IMR-90 (cell line): Measurements from ENCODE around the gene MGAT5. TPM values are rescaled to one million over a fixed set of nuclear protein-coding genes. Genes with fewer than 3 reads are reported as not detected.

Experiments used
- ATAC-seq: fragments of 200-7000 bp; cut with Tn5 transposase; 2 replicates; pipeline ENCODE4 v1.9.1; 2020; ENCODE audit warnings: low read depth, mild to moderate bottlenecking, moderate library complexity
- BruUV-seq: library from RNA; stranded (reverse); fragments of 400-500 nt; replicated peaks from 2 replicates; lab custom pipeline; 2021; lab: Mats Ljungman, UMichigan
- CTCF ChIA-PET: fragments of 300-600 bp; formaldehyde crosslinking; extraction: SDS; loops from one replicate; lab custom pipeline; 2021; ENCODE audit warnings: antibody characterized with exemption; lab: Yijun Ruan, JAX
- POLR2A ChIA-PET: fragments of 300-600 bp; sonication (Branson Sonifier 250); formaldehyde crosslinking; loops from one replicate; lab custom pipeline; 2022; ENCODE audit warnings: antibody characterized with exemption; ENCODE audit not compliant: unreplicated experiment; lab: Charles Lee
- DNase-seq: peaks from one replicate; pipeline ENCODE4 v3.0.0; 2013
- H2AFZ ChIP-seq: replicated peaks from 2 replicates; pipeline ENCODE3; 2013; ENCODE audit warnings: low read length, mild to moderate bottlenecking; ENCODE audit not compliant: poor library complexity
- H2AK5ac ChIP-seq: 2 replicates; pipeline ENCODE4 v1.6.1; 2013; ENCODE audit warnings: low read depth, low read length, inconsistent platforms
- H2AK9ac ChIP-seq: replicated peaks from 2 replicates; pipeline ENCODE3; 2013; ENCODE audit warnings: mild to moderate bottlenecking, low read depth, low read length, moderate library complexity; ENCODE audit not compliant: poor library complexity
- H2BK120ac ChIP-seq: 2 replicates; pipeline ENCODE4 v1.6.1; 2013; ENCODE audit warnings: low read depth, low read length, inconsistent platforms
- H2BK15ac ChIP-seq: 3 replicates; pipeline ENCODE4 v1.6.1; 2013; ENCODE audit warnings: low read depth, low read length, inconsistent platforms
- H2BK20ac ChIP-seq: 2 replicates; pipeline ENCODE4 v1.6.1; 2013; ENCODE audit warnings: low read depth, mild to moderate bottlenecking, inconsistent platforms, low read length, moderate library complexity
- H2BK5ac ChIP-seq: 2 replicates; pipeline ENCODE4 v1.6.1; 2013; ENCODE audit warnings: mild to moderate bottlenecking, low read depth, low read length, inconsistent platforms; ENCODE audit not compliant: poor library complexity, severe bottlenecking
- H3K14ac ChIP-seq: replicated peaks from 2 replicates; pipeline ENCODE4 v1.6.1; 2013; ENCODE audit warnings: low read depth, low read length, inconsistent platforms
- H3K18ac ChIP-seq: 2 replicates; pipeline ENCODE4 v1.6.1; 2013; ENCODE audit warnings: low read depth, low read length, control low read depth
- H3K23ac ChIP-seq: 2 replicates; pipeline ENCODE4 v1.6.1; 2013; ENCODE audit warnings: low read depth, low read length, inconsistent platforms
- H3K27ac ChIP-seq: 2 replicates; pipeline ENCODE4 v1.5.1; 2013; ENCODE audit warnings: mild to moderate bottlenecking, control low read depth, low read length; ENCODE audit not compliant: insufficient read depth
- H3K27me3 ChIP-seq: 2 replicates; pipeline ENCODE4 v1.6.1; 2013; ENCODE audit warnings: low read length; ENCODE audit not compliant: control insufficient read depth, insufficient read depth
- H3K36me3 ChIP-seq: 2 replicates; pipeline ENCODE4 v1.6.1; 2013; ENCODE audit warnings: low read length, mixed read lengths; ENCODE audit not compliant: control insufficient read depth, insufficient read depth
- H3K4ac ChIP-seq: 2 replicates; pipeline ENCODE4 v1.6.1; 2013; ENCODE audit warnings: low read depth, low read length, inconsistent platforms
- H3K4me1 ChIP-seq: 2 replicates; pipeline ENCODE4 v1.6.1; 2013; ENCODE audit warnings: low read length, mixed read lengths; ENCODE audit not compliant: control insufficient read depth, insufficient read depth
- H3K4me2 ChIP-seq: 2 replicates; pipeline ENCODE4 v1.6.1; 2013; ENCODE audit warnings: low read depth, mild to moderate bottlenecking, control low read depth, low read length, moderate library complexity
- H3K4me3 ChIP-seq: 2 replicates; pipeline ENCODE4 v1.5.1; 2013; ENCODE audit warnings: low read depth, mild to moderate bottlenecking, control low read depth, low read length, moderate library complexity; ENCODE audit not compliant: insufficient read depth
- H3K56ac ChIP-seq: 2 replicates; pipeline ENCODE4 v1.6.1; 2013; ENCODE audit warnings: low read length, inconsistent platforms; ENCODE audit not compliant: insufficient read depth; ENCODE audit errors: extremely low read depth
- H3K79me1 ChIP-seq, 2 experiments: 2 replicates each; pipeline ENCODE4 v1.6.1; 2013; ENCODE audit warnings: low read length in 2 of 2, inconsistent platforms in 1 of 2, low read depth in 1 of 2
- H3K9ac ChIP-seq: 2 replicates; pipeline ENCODE4 v1.6.1; 2013; ENCODE audit warnings: low read depth, low read length, control low read depth
- H3K9me1 ChIP-seq: 2 replicates; pipeline ENCODE4 v1.6.1; 2013; ENCODE audit warnings: low read length, inconsistent platforms; ENCODE audit not compliant: insufficient read depth
- H3K9me3 ChIP-seq: 2 replicates; pipeline ENCODE4 v1.6.1; 2013; ENCODE audit warnings: low read length; ENCODE audit not compliant: control insufficient read depth, insufficient read depth
- H4K20me1 ChIP-seq: 2 replicates; pipeline ENCODE4 v1.6.1; 2013; ENCODE audit warnings: low read length, inconsistent platforms; ENCODE audit not compliant: insufficient read depth
- H4K5ac ChIP-seq: 2 replicates; pipeline ENCODE4 v1.6.1; 2013; ENCODE audit warnings: mild to moderate bottlenecking, low read depth, low read length, control low read depth
- H4K8ac ChIP-seq, 2 experiments: 2 replicates each; pipeline ENCODE4 v1.6.1; 2013; ENCODE audit warnings: low read depth in 2 of 2, low read length in 2 of 2, control low read depth in 1 of 2, inconsistent platforms in 1 of 2
- H4K91ac ChIP-seq: 2 replicates; pipeline ENCODE4 v1.6.1; 2013; ENCODE audit warnings: low read depth, low read length, inconsistent platforms; ENCODE audit not compliant: insufficient read depth
- BHLHE40 ChIP-seq: fragments of 150-350 bp; IDR thresholded peaks from 2 replicates; pipeline ENCODE4 v1.6.1; 2016; ENCODE audit warnings: mild to moderate bottlenecking, low read depth, low read length
- CEBPB ChIP-seq: IDR thresholded peaks from 2 replicates; pipeline ENCODE4 v1.6.1; 2012; ENCODE audit warnings: low read depth, low read length, improper control_type of control experiment
- CHD1 ChIP-seq: IDR thresholded peaks from 2 replicates; pipeline ENCODE4 v1.6.1; 2012; ENCODE audit warnings: low read depth, low read length, improper control_type of control experiment
- CTCF ChIP-seq: conservative IDR thresholded peaks from 2 replicates; pipeline ENCODE4 v1.5.1; 2012; ENCODE audit warnings: mild to moderate bottlenecking, low read depth, low read length, improper control_type of control experiment
- ELK1 ChIP-seq: fragments of 150-350 bp; IDR thresholded peaks from 2 replicates; pipeline ENCODE4 v1.6.1; 2016; ENCODE audit warnings: low read depth, mild to moderate bottlenecking, low read length, moderate library complexity, borderline replicate concordance
- FOS ChIP-seq: fragments of 150-350 bp; IDR thresholded peaks from 2 replicates; pipeline ENCODE4 v1.6.1; 2016; ENCODE audit warnings: low read depth, low read length
- MAFK ChIP-seq: IDR thresholded peaks from 2 replicates; pipeline ENCODE4 v1.6.1; 2012; ENCODE audit warnings: low read depth, low read length, improper control_type of control experiment
- MAZ ChIP-seq: IDR thresholded peaks from 2 replicates; pipeline ENCODE4 v1.6.1; 2012; ENCODE audit warnings: low read depth, mild to moderate bottlenecking, low read length, improper control_type of control experiment, moderate library complexity, borderline replicate concordance
- MXI1 ChIP-seq: IDR thresholded peaks from 2 replicates; pipeline ENCODE4 v1.6.1; 2012; ENCODE audit warnings: low read depth, mild to moderate bottlenecking, low read length, moderate library complexity, borderline replicate concordance
- NFE2L2 ChIP-seq: fragments of 150-350 bp; IDR thresholded peaks from 2 replicates; pipeline ENCODE4 v1.6.1; 2016; ENCODE audit warnings: low read depth, mild to moderate bottlenecking, low read length
- POLR2A ChIP-seq: IDR thresholded peaks from 2 replicates; pipeline ENCODE4 v1.6.1; 2012; ENCODE audit warnings: mild to moderate bottlenecking, low read depth, low read length
- RAD21 ChIP-seq: IDR thresholded peaks from 2 replicates; pipeline ENCODE4 v1.6.1; 2012; ENCODE audit warnings: low read length, improper control_type of control experiment
- RCOR1 ChIP-seq: IDR thresholded peaks from 2 replicates; pipeline ENCODE4 v1.6.1; 2012; ENCODE audit warnings: mild to moderate bottlenecking, low read length, improper control_type of control experiment; ENCODE audit not compliant: insufficient replicate concordance
- RFX5 ChIP-seq: IDR thresholded peaks from 2 replicates; pipeline ENCODE4 v1.8.0; 2012; ENCODE audit warnings: low read depth, mild to moderate bottlenecking, low read length, moderate library complexity
- SMC3 ChIP-seq: fragments of 150-350 bp; IDR thresholded peaks from 2 replicates; pipeline ENCODE4 v1.6.1; 2016; ENCODE audit warnings: low read depth, mild to moderate bottlenecking, antibody characterized with exemption, low read length, moderate library complexity
- WGBS, 2 experiments: methylation state at CpG; one replicate each; pipeline versions ENCODE4 v1.1.5 to v1.1.7; 2013; ENCODE audit warnings: missing lambda C conversion rate in 2 of 2; ENCODE audit not compliant: insufficient read length in 1 of 2; ENCODE audit errors: extremely low coverage in 2 of 2; 5-methylcytosine and 5-hydroxymethylcytosine counted together
- dilution Hi-C: fragments of 300-500 bp; cut with HindIII; formaldehyde crosslinking; loops from one replicate; pipeline ENCODE4 v1.14.3; 2018; ENCODE audit warnings: low sequenced_read_pairs; ENCODE audit not compliant: unreplicated experiment
- in situ Hi-C: fragments of 300-500 bp; cut with MboI; formaldehyde crosslinking; loops from 3 replicates; pipeline ENCODE4 v1.14.3; 2019; ENCODE audit warnings: low sequenced_read_pairs, inconsistent platforms, mixed read lengths
- intact Hi-C: fragments of 100-400 bp; cut with micrococcal nuclease; formaldehyde crosslinking; loops from 2 replicates; pipeline ENCODE4 v1.10.0; 2022
- polyA plus RNA-seq, 3 experiments: library from polyadenylated mRNA; depleted of rRNA; stranded (reverse); fragments of >200 nt; gene quantifications; 2 replicates each; pipeline ENCODE4 v1.2.3, GENCODE V29; 2012; ENCODE audit warnings: low replicate concordance in 1 of 3
- total RNA-seq: library from RNA; depleted of rRNA; stranded (reverse); fragments of >200 nt; gene quantifications from 2 replicates; pipeline ENCODE4 v1.2.3, GENCODE V29; 2012
- TF ChIP-seq, protein P1 (sequence below): fragments of 150-350 bp; IDR thresholded peaks from 2 replicates; pipeline ENCODE4 v1.6.1; 2017; ENCODE audit warnings: mild to moderate bottlenecking, antibody characterized with exemption, low read length, low read depth

The MGAT5 gene
- total and polyA plus RNA-seq, 2 of the 4 experiments (the other 2 are of a cell fraction), result 22.9 to 59.9 TPM

- H3K9me3 ChIP-seq, result no peaks in the 10 kb centered on the region
- H3K4me1 ChIP-seq, result peaks cover 2% of the 10 kb centered on the region; the same call in 1 of the 2 replicates
- no peak overlapping the region for H2AK5ac ChIP-seq
- no peak overlapping the region for H2AK9ac ChIP-seq
- ChIA-PET POLR2A (no interaction called here), CTCF (interaction anchor here (1.0 kb wide), 1 partner anchor 13 kb away, joined by 3 read pairs; no protein-coding TSS in a partner anchor)
- H2BK120ac ChIP-seq, result no peak overlapping the region
- H4K5ac ChIP-seq, result no peak overlapping the region
- H3K27me3 ChIP-seq, result no peaks in the 10 kb centered on the region
- H2AFZ ChIP-seq, result no peak overlapping the region
- H3K4ac ChIP-seq, result no peak overlapping the region
- H3K36me3 ChIP-seq, result peaks cover 52% of the 10 kb centered on the region
- no peak overlapping the region for H2BK15ac ChIP-seq
- H3K56ac ChIP-seq, result no peak overlapping the region
- H3K14ac ChIP-seq, result no peak overlapping the region
- no peak overlapping the region for H3K18ac ChIP-seq
- no TSS peak for BruUV-seq
- no peaks in the 10 kb centered on the region for H4K20me1 ChIP-seq
- no peak for TF ChIP-seq CTCF
- no peak for TF ChIP-seq CHD1
- no peak for TF ChIP-seq MAFK
- TF ChIP-seq SMC3, result no peak
- TF ChIP-seq MAZ, result no peak
- TF ChIP-seq RAD21, result no peak
- no peak for TF ChIP-seq POLR2A
- no peak for TF ChIP-seq ELK1
- TF ChIP-seq RCOR1, result no peak
- TF ChIP-seq, protein P1, sequence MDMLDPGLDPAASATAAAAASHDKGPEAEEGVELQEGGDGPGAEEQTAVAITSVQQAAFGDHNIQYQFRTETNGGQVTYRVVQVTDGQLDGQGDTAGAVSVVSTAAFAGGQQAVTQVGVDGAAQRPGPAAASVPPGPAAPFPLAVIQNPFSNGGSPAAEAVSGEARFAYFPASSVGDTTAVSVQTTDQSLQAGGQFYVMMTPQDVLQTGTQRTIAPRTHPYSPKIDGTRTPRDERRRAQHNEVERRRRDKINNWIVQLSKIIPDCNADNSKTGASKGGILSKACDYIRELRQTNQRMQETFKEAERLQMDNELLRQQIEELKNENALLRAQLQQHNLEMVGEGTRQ, result no peak
- no peak for TF ChIP-seq BHLHE40
- no peak for TF ChIP-seq MXI1
- TF ChIP-seq FOS, result no peak
- TF ChIP-seq NFE2L2, result no peak
- no peak for TF ChIP-seq CEBPB
- no peak for TF ChIP-seq RFX5
- DNase-seq, result no peak
- H3K9me1 ChIP-seq, result peaks cover 12% of the 10 kb centered on the region
- in situ Hi-C loops, result no loop called here
- no CpG with 5 or more reads among the region's 3 CpGs for WGBS, 2 experiments
- no peak overlapping the region for H3K23ac ChIP-seq
- intact Hi-C loops, result no loop called here
- peaks cover 5 to 29% of the 10 kb centered on the region in 2 experiments; a peak in 3 of 4 replicates for H3K79me1 ChIP-seq
- no peak overlapping the region for H3K4me3 ChIP-seq
- no peak overlapping the region for H4K8ac ChIP-seq
- H2BK20ac ChIP-seq, result no peak overlapping the region
- no peak overlapping the region for H3K27ac ChIP-seq
- dilution Hi-C loops, result no loop called here
- no peak overlapping the region for H3K9ac ChIP-seq
- no peak overlapping the region for H4K91ac ChIP-seq
- H2BK5ac ChIP-seq, result no peak overlapping the region
- H3K4me2 ChIP-seq, result no peak overlapping the region
- no peak for ATAC-seq
Measured at GRCh38 chr2:134438371-134438770, 184.5 kb downstream of the MGAT5 start.
